Astrocyte (in vitro differentiated cells and primary cell): ENCODE data around the gene CA4.
"Not testable (repeated sequence)": the region's sequence is repeated elsewhere in the genome, so short reads cannot be mapped to it uniquely, and the experiment has no call there.

Experiments used
- CTCF ChIP-seq: IDR thresholded peaks from 2 replicates; pipeline ENCODE4 v1.5.1; 2011; ENCODE audit warnings: low read depth, mild to moderate bottlenecking, inconsistent platforms, low read length, moderate library complexity; ENCODE audit not compliant: insufficient read depth
- EZH2 ChIP-seq: IDR thresholded peaks from 2 replicates; pipeline ENCODE4 v1.6.1; 2012; ENCODE audit warnings: mild to moderate bottlenecking, low read length, inconsistent platforms; ENCODE audit not compliant: insufficient read depth

- TF ChIP-seq CTCF, EZH2: not testable (repeated sequence)
These were observed 30.6 kb downstream of the CA4 start for GRCh38 chr17:60180380-60180779.
